HG02938 (cell line): ENCODE data around the gene MSANTD1.
A peak's percentile ranks its signal among the peaks of the same experiment; 100 is the strongest.

Experiments used
- ATAC-seq: cut with Tn5 transposase; IDR thresholded peaks from one replicate; pipeline ENCODE4 v1.9.1; 2021; ENCODE audit warnings: mild to moderate bottlenecking, moderate library complexity; ENCODE audit not compliant: unreplicated experiment

The MSANTD1 gene

GRCh38 chr4:3248811-3249661, at the start of gene MSANTD1:
Gene MSANTD1, plus strand, starts transcription at chr4:3249159. Its CDS starts 64 bp downstream, at chr4:3249223.
- ATAC-seq: no peak

GRCh38 chr4:3199653-3200422, 49.1 kb upstream of the MSANTD1 start:
- no peak for ATAC-seq

- no peak for ATAC-seq
These were observed 48.4 kb upstream of the MSANTD1 start for GRCh38 chr4:3200423-3201090.

GRCh38 chr4:3201718-3202702, 46.9 kb upstream of the MSANTD1 start:
- peak; percentile 63 for ATAC-seq

GRCh38 chr4:3202836-3203820, 45.8 kb upstream of the MSANTD1 start:
- no peak for ATAC-seq

- ATAC-seq: no peak
These were observed 45.0 kb upstream of the MSANTD1 start for GRCh38 chr4:3203971-3204431.

- no peak for ATAC-seq
These were observed 43.0 kb upstream of the MSANTD1 start for GRCh38 chr4:3205995-3206394.

- no peak for ATAC-seq
These were observed 42.4 kb upstream of the MSANTD1 start for GRCh38 chr4:3206439-3207100.

- ATAC-seq: no peak
These were observed 41.4 kb upstream of the MSANTD1 start for GRCh38 chr4:3207531-3208037.

- no peak for ATAC-seq
These were observed 40.1 kb upstream of the MSANTD1 start for GRCh38 chr4:3208826-3209225.

- no peak for ATAC-seq
These were observed 39.2 kb upstream of the MSANTD1 start for GRCh38 chr4:3209551-3210325.

- no peak for ATAC-seq
These were observed 38.5 kb upstream of the MSANTD1 start for GRCh38 chr4:3210467-3210866.

GRCh38 chr4:3211866-3212265, 37.1 kb upstream of the MSANTD1 start:
- ATAC-seq: no peak

- ATAC-seq: no peak
These were observed 36.4 kb upstream of the MSANTD1 start for GRCh38 chr4:3212391-3213105.

GRCh38 chr4:3213106-3213425, 35.9 kb upstream of the MSANTD1 start:
- ATAC-seq: no peak

- ATAC-seq: no peak
These were observed 35.2 kb upstream of the MSANTD1 start for GRCh38 chr4:3213661-3214250.

- no peak for ATAC-seq
These were observed 33.7 kb upstream of the MSANTD1 start for GRCh38 chr4:3215256-3215655.
